Measurements from ENCODE around the gene SLC34A1.

GRCh38 chr5:177363565-177363964 lies 20.7 kb upstream of the SLC34A1 start:
- TF ChIP-seq, protein P1, sequence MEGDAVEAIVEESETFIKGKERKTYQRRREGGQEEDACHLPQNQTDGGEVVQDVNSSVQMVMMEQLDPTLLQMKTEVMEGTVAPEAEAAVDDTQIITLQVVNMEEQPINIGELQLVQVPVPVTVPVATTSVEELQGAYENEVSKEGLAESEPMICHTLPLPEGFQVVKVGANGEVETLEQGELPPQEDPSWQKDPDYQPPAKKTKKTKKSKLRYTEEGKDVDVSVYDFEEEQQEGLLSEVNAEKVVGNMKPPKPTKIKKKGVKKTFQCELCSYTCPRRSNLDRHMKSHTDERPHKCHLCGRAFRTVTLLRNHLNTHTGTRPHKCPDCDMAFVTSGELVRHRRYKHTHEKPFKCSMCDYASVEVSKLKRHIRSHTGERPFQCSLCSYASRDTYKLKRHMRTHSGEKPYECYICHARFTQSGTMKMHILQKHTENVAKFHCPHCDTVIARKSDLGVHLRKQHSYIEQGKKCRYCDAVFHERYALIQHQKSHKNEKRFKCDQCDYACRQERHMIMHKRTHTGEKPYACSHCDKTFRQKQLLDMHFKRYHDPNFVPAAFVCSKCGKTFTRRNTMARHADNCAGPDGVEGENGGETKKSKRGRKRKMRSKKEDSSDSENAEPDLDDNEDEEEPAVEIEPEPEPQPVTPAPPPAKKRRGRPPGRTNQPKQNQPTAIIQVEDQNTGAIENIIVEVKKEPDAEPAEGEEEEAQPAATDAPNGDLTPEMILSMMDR (IDR thresholded peaks at IDR 0.05), result no peak
- TF ChIP-seq POLR2A (IDR thresholded peaks at IDR 0.05), result no peak

Data from uterus (tissue), 2 donors.